Measurements from ENCODE around the gene SULF2. TPM values are rescaled to one million over a fixed set of nuclear protein-coding genes. Genes with fewer than 3 reads are reported as not detected.

Gene SULF2
- total and polyA plus RNA-seq, 2 donors (not counting 1 experiment from before 2014, with no cell fraction given): 1.2 to 1.7 TPM

- no peak overlapping the region for H3K27ac Mint-ChIP-seq
- H3K27me3 Mint-ChIP-seq: peaks cover 4% of the 10 kb centered on the region
- ChIA-PET POLR2A (no interaction called here), CTCF (interaction anchor here (0.9 to 1.0 kb wide), 2 partner anchors 935 to 973 kb away, joined by 3 read pairs; no protein-coding TSS in a partner anchor)
- no peaks in the 10 kb centered on the region for H3K9me3 Mint-ChIP-seq (ENCODE audit: insufficient read depth)
- H3K4me3 Mint-ChIP-seq: no peak overlapping the region
- no peaks in the 10 kb centered on the region for H3K4me1 Mint-ChIP-seq
- Histone ChIP-seq H3K9ac (ENCODE audit: low read length) (no peak overlapping the region), H3K27me3 (replicated peaks in 1 of 4; ENCODE audit: control extremely low read depth in 1 of 4, control insufficient read depth in 3 of 4, insufficient read depth in 4 of 4, low read length in 3 of 4) (no peaks in the 10 kb centered on the region), H3K79me2 (ENCODE audit: control insufficient read depth, insufficient read depth, low read length) (no peaks in the 10 kb centered on the region), H3K9me3 (ENCODE audit: control extremely low read depth in 1 of 3, control insufficient read depth in 2 of 3, insufficient read depth in 1 of 3, low read length in 2 of 3) (peaks cover 1 to 45% (median 25%) of the 10 kb centered on the region in 3 donors), H3K27ac (ENCODE audit: low read length in 2 of 2) (no peak overlapping the region), H3K36me3 (replicated peaks in 1 of 2; ENCODE audit: control extremely low read depth in 1 of 2, control insufficient read depth in 1 of 2, extremely low read depth in 1 of 2, insufficient read depth in 2 of 2, low read length in 1 of 2) (no peaks in the 10 kb centered on the region), H4K20me1 (ENCODE audit: control insufficient read depth, insufficient read depth, low read length, poor library complexity, severe bottlenecking) (no peaks in the 10 kb centered on the region), H3K4me2 (replicated peaks; ENCODE audit: low read depth, low read length, poor library complexity, severe bottlenecking) (no peak overlapping the region), H3K4me1 (ENCODE audit: control insufficient read depth in 2 of 2, insufficient read depth in 2 of 2, low read length in 2 of 2) (no peaks in the 10 kb centered on the region), H2AFZ (ENCODE audit: insufficient read depth, low read depth, low read length, poor library complexity, severe bottlenecking) (no peak overlapping the region), H3K4me3 (ENCODE audit: control extremely low read depth in 1 of 5, extremely low read depth in 1 of 5, insufficient read depth in 1 of 5, low read depth in 2 of 5, low read length in 4 of 5) (no peak overlapping the region)
- ATAC-seq (ENCODE audit: low read depth) (no peak), DNase-seq (no peak)
- TF ChIP-seq EZH2 (IDR thresholded peaks at IDR 0.05; ENCODE audit: borderline replicate concordance, insufficient read depth, low read depth, low read length, poor library complexity, severe bottlenecking) (no peak), CTCF (IDR thresholded peaks at IDR 0.05) (no peak)
- intact Hi-C loops (cut with micrococcal nuclease): no loop called here
- 96% methylated on average over 19 of the region's 20 CpGs for WGBS (ENCODE audit: insufficient coverage)
Observed at GRCh38 chr20:47687095-47687987, 97.9 kb downstream of the SULF2 start.

- POLR2A ChIA-PET: no interaction called here
- ATAC-seq (ENCODE audit: low read depth) (no peak), DNase-seq (no peak)
- WGBS (ENCODE audit: insufficient coverage): 98% methylated on average over 13 of the region's 14 CpGs
- H3K27me3 ChIP-seq (replicated peaks in 1 of 4; ENCODE audit: control extremely low read depth in 1 of 4, control insufficient read depth in 3 of 4, insufficient read depth in 4 of 4, low read length in 3 of 4): no peaks in the 10 kb centered on the region
- Mint-ChIP-seq H3K27me3 (peaks cover 4% of the 10 kb centered on the region), H3K4me1 (no peaks in the 10 kb centered on the region), H3K9me3 (ENCODE audit: insufficient read depth) (no peaks in the 10 kb centered on the region), H3K4me3 (no peak overlapping the region), H3K27ac (no peak overlapping the region)
- H2AFZ ChIP-seq (ENCODE audit: insufficient read depth, low read depth, low read length, poor library complexity, severe bottlenecking): no peak overlapping the region
- CTCF ChIA-PET: interaction anchor here (0.9 to 1.0 kb wide), 2 partner anchors 935 to 974 kb away, joined by 3 read pairs; no protein-coding TSS in a partner anchor
- no peaks in the 10 kb centered on the region for H3K36me3 ChIP-seq (replicated peaks in 1 of 2; ENCODE audit: control extremely low read depth in 1 of 2, control insufficient read depth in 1 of 2, extremely low read depth in 1 of 2, insufficient read depth in 2 of 2, low read length in 1 of 2)
- no peak overlapping the region for H3K27ac ChIP-seq (ENCODE audit: low read length in 2 of 2)
- no peak overlapping the region for H3K9ac ChIP-seq (ENCODE audit: low read length)
- H3K4me1 ChIP-seq (ENCODE audit: control insufficient read depth in 2 of 2, insufficient read depth in 2 of 2, low read length in 2 of 2): no peaks in the 10 kb centered on the region
- intact Hi-C loops (cut with micrococcal nuclease): no loop called here
- no peak for TF ChIP-seq EZH2 (IDR thresholded peaks at IDR 0.05; ENCODE audit: borderline replicate concordance, insufficient read depth, low read depth, low read length, poor library complexity, severe bottlenecking)
- no peak for TF ChIP-seq CTCF (IDR thresholded peaks at IDR 0.05)
- no peaks in the 10 kb centered on the region for H3K79me2 ChIP-seq (ENCODE audit: control insufficient read depth, insufficient read depth, low read length)
- H3K4me2 ChIP-seq (replicated peaks; ENCODE audit: low read depth, low read length, poor library complexity, severe bottlenecking): no peak overlapping the region
- H3K4me3 ChIP-seq (ENCODE audit: control extremely low read depth in 1 of 5, extremely low read depth in 1 of 5, insufficient read depth in 1 of 5, low read depth in 2 of 5, low read length in 4 of 5): no peak overlapping the region
- no peaks in the 10 kb centered on the region for H4K20me1 ChIP-seq (ENCODE audit: control insufficient read depth, insufficient read depth, low read length, poor library complexity, severe bottlenecking)
- H3K9me3 ChIP-seq (ENCODE audit: control extremely low read depth in 1 of 3, control insufficient read depth in 2 of 3, insufficient read depth in 1 of 3, low read length in 2 of 3): peaks cover 1 to 37% (median 18%) of the 10 kb centered on the region in 3 donors
Observed at GRCh38 chr20:47686545-47686944, 98.7 kb downstream of the SULF2 start.
